GM19023 (cell line): Measurements from ENCODE around the gene MOGAT3.
"Not testable (repeated sequence)": the region's sequence is repeated elsewhere in the genome, so short reads cannot be mapped to it uniquely, and the experiment has no call there.

ENCODE experiments used
- ATAC-seq: cut with Tn5 transposase; IDR thresholded peaks from one replicate; pipeline ENCODE4 v1.9.1; 2021; ENCODE audit warnings: mild to moderate bottlenecking, moderate library complexity; ENCODE audit not compliant: unreplicated experiment

MOGAT3 gene

DNA sequence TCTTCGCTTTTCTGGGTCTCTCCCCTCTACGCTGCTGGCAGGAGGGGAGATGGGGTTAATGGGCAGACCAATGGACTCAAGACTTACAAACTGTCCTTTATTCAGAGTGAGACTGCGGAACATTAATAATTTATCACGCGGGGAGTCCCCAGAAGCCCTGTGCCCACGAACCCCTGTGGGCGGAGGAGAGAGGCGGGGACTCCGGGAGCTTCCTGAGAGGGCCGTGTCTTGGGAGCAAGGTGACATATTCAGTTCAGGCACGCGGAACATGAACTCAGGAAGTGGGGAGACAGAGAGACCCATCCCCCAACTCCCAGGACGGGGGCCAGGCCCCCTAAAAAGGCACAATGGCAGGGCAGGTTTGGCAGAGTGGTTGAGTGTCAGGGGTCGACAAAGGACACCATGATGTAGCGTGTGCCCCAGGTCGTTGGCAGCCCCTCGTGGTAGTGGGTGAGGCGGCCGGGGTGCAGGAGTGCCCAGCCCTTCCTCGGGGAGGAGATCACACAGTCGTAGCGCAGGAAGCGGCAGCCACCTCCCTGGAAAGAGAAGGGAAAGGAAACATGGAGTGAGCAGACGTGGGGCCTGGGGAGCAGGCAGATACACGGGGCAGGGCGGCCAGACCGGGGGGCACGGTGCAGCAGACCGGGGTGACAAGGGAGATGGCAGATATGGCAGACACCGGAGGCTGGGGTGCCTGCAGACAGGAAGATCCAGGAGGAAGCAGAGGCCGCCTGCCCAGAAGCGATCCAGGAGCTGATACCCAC, 5.2 kb upstream of the MOGAT3 start:
- no peak for ATAC-seq

DNA sequence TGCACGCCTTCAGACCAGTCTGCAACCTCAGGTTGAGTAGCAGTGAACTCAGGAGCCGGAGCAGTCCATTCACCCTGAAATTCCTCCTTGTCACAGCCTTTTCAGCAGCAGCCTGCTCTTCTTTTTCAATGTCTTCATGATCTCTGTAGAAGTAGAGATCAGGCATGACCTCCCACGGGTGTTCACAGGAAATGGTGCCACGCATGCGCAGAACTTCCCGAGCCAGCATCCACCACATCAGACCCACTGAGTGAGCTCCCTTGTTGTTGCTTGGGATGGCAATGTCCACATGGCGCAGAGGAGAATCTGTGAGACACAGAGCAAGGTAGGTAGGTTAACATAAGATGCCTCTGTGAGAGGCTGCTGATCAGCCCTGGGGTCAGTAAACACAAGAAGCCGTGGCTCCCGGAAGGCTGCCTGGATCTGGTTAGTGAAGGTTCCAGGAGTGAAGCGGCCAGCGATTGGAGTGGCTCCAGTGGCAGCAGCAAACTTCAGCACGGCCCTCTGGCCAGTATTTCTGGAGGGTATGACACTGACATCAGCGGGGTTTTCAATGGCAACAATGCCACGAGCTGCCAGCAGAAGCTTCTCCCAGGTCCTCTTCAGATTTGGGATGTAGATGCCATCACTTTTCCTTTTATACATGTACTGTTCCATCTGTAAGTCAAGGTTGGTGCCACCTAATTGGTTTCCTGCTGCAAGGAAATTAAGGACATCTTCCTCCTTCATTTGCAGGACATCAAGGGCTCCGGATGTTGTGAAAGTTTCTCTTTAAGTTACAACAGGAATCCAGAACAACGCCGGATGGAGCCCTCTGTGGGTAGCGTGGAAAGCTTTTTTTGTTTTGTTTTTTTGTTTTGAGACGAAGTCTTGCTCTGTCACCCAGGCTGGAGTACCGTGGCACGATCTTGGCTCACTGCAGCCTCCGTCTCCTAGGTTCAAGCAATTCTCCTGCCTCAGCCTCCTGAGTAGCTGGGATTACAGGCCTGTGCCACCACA, 3.2 kb upstream of the MOGAT3 start:
- ATAC-seq: not testable (repeated sequence)

DNA sequence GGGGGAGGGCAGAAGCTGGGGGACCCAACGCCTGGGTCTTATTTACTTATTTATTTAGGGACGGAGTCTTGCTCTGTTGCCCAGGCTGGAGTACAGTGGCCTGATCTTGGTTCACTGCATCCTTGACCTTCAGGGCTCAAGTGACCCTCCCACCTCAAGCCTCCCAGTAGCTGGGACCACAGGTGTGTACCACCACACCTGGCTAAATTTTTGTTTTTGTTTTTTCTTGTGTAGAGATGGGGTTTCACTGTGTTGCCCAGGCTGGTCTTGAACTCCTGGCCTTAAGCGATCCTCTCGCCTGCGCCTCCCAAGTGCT, 1.7 kb upstream of the MOGAT3 start:
- ATAC-seq: no peak

GRCh38 chr7:101201695-101202602, 1.1 kb upstream of the MOGAT3 start:
- ATAC-seq: no peak

GRCh38 chr7:101200504-101200861, 353 bp downstream of the MOGAT3 start:
- ATAC-seq: no peak

DNA sequence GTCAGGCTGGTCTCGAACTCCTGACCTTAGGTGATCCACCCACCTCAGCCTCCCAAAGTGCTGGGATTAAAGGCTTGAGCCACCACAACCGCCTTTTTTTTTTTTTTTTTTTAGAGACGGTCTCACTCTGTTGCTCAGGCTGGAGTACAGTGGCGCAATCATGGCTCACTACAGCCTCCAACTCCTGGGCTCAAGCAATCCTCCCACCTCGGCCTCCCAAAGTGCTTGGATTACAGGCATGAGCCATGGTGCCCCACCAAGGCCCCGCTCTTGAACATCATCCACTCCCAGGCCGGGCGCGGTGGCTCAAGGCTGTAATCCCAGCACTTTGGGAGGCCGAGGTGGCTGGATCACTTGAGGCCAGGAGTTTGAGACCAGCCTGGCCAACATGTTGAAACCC, 1.3 kb downstream of the MOGAT3 start:
- not testable (repeated sequence) for ATAC-seq

DNA sequence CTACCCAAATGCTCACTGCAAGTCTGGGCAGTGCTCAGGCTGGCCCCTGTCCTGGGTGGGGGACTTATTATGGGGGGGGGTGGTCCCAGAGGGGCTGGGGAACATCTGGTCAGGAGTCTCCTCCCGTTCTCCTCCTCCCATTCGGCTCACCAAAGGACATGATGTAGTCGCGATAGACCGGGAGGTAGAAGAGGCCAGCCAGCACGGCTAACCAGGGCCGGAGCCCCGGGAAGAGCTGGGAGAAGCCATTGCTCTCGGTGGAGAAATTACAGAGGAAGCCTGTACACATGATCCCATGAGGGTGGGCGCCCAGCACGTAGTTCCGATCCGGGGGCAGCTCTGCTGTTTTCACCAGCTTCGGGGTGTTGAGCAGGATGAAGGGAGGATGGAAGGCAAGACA, 2.4 kb downstream of the MOGAT3 start:
- no peak for ATAC-seq

DNA sequence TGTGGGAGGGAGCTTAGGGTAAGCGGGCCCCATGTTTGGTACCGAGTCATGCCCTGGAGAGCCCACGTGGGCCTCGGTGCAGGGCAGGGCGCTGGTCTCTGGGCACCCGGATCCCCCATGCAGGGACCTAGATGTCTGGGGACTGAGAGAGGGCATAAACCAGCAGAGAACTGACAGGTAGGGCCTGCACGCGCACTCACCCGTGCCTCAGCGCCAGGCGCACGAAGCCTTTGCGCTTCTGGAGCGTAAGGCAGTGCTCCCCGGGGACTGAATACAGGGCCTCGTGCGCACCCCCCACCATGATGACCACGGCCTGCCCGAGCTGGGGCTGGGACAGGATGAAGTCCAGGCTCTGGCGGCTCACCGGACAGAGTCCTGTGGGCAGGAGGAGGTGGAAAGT, 2.8 kb downstream of the MOGAT3 start:
- ATAC-seq: no peak

GRCh38 chr7:101195884-101196283, 5.0 kb downstream of the MOGAT3 start:
- ATAC-seq: no peak

DNA sequence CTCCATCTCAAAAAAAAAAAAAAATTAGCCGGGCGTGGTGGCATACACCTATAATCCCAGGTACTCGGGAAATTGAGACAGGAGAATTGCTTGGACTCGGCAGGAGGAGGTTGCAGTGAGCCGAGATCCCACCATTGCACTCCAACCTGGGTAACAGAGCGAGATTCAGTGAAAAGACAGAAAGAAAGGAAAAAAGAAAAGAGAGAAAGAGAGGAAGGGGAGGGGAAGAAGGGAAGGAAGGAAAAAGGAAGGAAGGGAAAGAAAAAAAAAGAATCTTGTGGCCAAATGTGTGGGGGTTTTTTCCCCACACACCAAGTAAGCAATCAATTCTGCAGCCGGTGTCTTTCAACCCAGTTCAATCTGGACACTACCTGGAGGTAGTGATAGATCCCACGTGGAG, 11.7 kb downstream of the MOGAT3 start:
- ATAC-seq: no peak

DNA sequence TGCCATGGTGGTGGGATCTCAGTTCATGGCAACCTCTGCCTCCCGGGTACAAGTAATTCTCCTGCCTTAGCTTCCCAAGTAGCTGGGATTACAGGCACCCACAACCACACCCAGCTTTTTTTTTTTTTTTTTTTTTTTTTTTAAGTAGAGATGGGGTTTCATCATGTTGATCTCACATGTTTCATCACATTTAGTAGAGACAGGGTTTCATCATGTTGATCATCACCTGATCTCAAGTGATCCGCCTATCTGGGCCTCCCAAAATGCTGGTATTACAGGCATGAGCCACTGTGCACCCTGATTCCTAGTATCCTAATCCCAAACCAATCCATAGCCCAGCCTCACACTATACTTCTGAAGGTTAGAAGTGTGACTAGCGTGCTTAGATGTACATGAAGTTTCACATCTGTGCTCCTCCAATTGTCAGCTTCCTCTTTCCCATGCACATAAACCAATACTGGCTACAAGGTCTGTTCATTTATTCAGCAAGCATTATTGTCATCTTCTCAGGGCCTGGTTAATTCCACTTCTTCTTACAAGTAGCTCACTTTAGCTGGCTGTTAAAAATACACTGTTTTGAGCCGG, 13.9 kb downstream of the MOGAT3 start:
- no peak for ATAC-seq

DNA sequence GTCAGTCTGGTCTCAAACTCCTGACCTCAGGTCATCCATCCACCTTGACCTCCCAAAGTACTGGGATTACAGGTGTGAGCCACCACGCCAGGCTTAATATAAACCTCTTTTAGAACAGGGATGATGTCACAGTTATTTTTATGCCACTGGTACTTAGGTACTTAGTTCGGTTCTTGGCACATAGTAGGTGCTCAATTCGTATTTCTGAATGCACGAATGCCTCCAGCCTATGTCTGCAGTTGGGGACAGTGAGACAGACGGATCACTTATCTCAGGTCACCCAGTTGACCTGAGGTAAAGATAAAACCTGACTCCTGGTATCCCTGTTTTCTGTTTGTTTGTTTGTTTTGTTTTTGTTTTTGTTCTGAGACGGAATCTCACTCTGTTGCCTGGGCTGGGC, 14.6 kb downstream of the MOGAT3 start:
- no peak for ATAC-seq

- ATAC-seq: no peak
Observed at GRCh38 chr7:101185258-101185839, 15.5 kb downstream of the MOGAT3 start.

DNA sequence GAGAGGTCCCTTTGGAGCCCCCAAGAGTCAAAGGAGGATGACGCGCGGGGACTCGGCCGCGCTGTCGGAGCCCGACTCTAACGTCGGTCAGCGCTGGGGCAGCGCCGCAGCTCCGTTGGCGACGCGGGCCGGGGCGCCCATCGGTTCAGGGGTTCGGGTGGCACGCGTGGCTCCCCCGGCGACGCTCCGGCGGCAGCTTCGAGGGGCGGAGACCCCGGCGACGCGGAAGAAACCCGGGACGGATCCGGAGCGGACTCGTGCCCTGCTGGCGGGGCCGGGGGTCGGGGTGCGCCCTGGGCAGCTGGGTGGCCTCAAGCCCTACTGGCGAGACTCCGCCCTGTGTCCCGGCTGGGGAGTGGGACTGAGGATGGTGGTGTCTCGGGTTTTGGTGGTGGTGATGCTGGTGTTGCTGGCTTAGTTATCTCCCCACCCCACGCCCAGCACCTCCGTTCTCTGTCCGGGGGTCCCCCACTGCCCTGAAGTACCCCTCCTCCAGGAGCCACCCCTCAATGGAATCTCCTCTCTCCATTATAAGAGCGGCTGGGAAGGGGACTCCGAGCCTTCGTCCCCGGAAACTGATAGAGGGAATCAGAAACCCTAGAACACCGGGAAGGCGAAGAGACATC, 20.6 kb downstream of the MOGAT3 start, which contains the start of gene NAT16:
Gene NAT16, minus strand, starts transcription at position 164 of the 626 bp plus-strand sequence. CDS start 5,486 bp downstream, outside the sequence.
- ATAC-seq: no peak

GRCh38 chr7:101179713-101180112, 21.1 kb downstream of the MOGAT3 start:
- ATAC-seq: no peak

DNA sequence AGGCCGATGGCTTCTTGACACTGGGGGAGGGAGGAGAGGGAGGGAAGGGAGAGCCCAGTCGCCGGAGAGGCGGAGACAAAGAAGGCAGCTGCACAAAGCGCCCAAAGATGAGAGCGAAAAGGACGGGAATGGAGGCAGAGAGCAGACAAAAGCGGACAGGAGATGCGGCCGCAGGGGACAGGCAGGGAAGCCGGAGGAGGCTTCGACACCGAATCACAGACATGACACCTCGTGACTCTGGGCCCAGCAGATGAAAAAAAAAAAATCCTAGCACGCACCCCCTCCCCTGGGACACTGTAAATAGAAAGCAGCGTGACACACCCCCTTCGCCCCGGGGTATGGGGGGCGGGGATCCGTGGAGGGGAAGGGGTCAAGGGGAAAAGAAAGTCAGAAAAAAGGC, 21.7 kb downstream of the MOGAT3 start:
- ATAC-seq: no peak

- no peak for ATAC-seq
Observed at GRCh38 chr7:101177644-101178043, 23.2 kb downstream of the MOGAT3 start.

DNA sequence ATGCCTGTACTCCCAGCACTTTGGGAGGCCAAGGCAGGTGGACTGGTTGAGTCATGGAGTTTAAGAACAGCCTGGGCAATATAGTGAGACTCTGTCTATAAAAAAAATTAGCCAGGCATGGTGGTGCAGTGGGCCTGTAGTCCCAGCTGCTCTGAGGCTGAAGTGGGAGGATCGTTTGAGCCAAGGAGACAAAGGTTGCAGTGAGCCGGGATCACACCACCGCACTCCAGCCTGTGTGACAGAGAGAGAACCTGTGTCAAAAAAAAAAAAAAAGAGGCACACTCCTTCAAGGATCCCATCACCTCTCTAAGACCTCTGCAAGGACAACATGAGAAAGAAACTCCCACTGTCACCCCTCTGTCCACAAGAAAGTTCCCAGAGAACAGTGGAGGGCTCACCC, 25.2 kb downstream of the MOGAT3 start:
- ATAC-seq: no peak

DNA sequence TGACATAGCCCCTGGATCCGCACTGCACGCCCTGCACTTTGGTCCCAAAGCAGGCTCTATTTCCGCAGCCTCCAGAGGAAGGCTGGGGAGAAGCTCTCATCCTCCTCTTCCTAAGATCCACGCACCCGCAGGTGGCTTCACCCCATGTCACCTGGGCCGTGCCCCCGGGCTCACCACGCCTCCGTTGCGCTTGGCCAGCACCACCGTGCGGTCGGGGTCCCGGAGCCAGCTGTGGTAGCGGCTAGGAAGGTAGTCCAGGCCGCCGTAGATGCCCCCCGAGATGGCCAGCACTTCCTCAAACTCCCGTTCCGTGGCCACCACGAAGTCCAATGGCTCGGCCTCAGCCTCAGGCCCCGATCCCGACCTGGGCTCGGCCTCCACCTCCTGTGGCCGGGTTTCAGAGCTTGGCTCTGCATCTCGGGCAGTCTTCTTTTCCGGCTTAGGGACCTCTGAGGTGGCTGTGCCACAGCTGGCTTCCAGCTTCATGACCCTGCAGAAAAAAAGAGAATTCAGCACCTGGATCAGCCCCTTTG, 26.4 kb downstream of the MOGAT3 start:
- no peak for ATAC-seq
